HK-2 (cell line): Measurements from ENCODE around the gene GULP1.
"Not testable (repeated sequence)": the region's sequence is repeated elsewhere in the genome, so short reads cannot be mapped to it uniquely, and the experiment has no call there.

ENCODE experiments used
- DNase-seq: peaks from one replicate; pipeline ENCODE4 v3.0.0-alpha.2; 2018; ENCODE audit not compliant: unreplicated experiment

Gene GULP1

GRCh38 chr2:188601391-188601790, 309.7 kb downstream of the GULP1 start:
- no peak for DNase-seq

DNA sequence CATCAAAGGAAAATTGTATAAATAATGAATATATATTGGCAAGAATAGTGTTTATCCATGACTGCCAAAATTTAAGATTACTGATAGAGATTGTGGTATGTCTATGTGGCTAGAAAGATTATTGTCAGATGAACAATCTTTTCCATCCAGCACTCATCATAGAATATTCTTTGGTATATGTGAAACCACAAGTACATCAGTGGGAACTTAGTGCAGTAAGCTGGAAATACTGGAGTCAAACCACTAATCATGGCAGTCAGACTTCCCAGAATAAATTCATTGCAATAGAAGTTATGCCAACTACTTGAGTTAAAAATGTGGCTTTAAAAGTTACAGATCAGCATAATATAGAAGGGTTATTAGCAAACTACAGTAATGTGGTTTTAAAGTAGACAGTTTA, 310.3 kb downstream of the GULP1 start:
- DNase-seq = no peak

- DNase-seq = no peak
Measured at GRCh38 chr2:188604579-188604978, 312.9 kb downstream of the GULP1 start.

DNA sequence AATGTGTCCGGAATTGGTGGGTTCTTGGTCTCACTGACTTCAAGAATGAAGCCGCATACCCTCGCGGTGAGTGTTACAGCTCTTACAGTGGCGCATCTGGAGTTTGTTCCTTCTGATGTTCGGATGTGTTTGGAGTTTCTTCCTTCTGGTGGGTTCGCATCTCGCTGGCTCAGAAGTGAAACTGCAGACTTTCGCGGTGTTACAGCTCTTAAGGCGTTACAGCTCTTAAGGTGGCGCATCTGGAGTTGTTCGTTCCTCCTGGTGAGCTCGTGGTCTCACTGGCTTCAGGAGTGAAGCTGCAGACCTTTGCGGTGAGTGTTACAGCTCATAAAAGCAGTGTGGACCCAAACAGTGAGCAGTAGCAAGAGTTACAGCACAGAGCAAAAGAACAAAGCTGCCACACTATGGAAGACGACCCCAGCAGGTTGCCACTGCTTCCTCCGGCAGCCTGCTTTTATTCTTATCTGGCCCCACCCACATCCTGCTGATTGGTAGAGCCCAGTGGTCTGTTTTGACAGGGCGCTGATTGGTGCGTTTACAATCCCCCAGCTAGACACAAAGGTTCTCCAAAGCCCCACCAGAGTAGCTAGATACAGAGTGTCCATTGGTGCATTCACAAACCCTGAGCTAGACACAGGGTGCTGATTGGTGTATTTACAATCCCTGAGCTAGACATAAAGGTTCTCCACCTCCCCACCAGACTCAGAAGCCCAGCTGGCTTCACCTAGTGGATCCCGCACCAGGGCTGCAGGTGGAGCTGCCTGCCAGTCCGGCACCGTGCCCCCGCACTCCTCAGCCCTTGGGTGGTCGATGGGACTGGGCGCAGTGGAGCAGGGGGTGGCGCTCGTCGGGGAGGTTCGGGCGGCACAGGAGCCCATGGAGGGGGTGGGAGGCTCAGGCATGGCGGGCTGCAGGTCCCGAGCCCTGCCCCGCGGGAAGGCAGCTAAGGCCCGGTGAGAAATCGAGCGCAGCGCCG, 314.2 kb downstream of the GULP1 start:
- DNase-seq = not testable (repeated sequence)

GRCh38 chr2:188606596-188606995, 314.9 kb downstream of the GULP1 start:
- DNase-seq = not testable (repeated sequence)

- peak; percentile 11 for DNase-seq
Measured at GRCh38 chr2:188607501-188607900, 315.8 kb downstream of the GULP1 start.

- no peak for DNase-seq
Measured at GRCh38 chr2:188609321-188610049, 317.8 kb downstream of the GULP1 start.

- DNase-seq = no peak
Measured at GRCh38 chr2:188610050-188610444, 318.4 kb downstream of the GULP1 start.

DNA sequence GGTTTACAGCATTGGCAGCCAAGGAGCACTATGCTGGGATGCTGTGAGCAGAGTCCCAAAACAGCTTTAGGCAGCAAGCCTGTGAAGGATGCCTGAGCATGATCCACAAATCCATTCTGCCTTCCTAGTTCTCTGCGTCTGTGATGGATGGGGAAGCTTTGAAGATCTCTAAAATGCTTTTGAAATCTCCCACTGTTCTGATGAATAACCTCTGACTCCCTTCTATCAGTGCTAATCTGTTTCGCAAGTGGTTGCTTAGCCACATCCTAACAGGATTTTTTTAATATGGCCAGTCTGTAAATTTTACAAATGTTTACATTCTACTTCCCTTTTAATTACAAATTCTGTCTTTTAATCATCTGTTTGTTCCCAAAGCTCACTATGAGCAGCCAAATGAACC, 319.2 kb downstream of the GULP1 start:
- no peak for DNase-seq

DNA sequence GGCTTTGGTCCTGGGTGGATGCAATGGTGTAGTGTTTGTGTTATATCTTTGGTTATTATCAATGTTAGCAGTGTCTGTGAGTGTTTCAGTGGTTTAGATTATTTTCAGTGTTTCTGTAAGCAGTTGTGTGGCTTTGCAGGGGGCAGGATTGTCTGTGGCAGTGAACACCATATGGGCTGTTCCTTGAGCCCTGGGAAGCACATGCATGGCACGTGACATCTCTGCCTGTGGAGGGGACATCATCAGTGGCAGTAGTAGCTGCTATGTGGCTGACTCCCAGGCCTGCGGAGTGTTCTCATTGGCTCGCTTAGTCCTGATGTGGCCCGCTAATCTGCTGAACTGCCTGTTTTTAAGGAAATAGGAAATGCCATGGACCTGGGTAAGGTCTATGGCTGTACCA, 327.5 kb downstream of the GULP1 start:
- no peak for DNase-seq

GRCh38 chr2:188620916-188621315, 329.2 kb downstream of the GULP1 start:
- DNase-seq = no peak

- no peak for DNase-seq
Measured at GRCh38 chr2:188622601-188623260, 331.1 kb downstream of the GULP1 start.

GRCh38 chr2:188623995-188624643, 332.4 kb downstream of the GULP1 start:
- DNase-seq = no peak

DNA sequence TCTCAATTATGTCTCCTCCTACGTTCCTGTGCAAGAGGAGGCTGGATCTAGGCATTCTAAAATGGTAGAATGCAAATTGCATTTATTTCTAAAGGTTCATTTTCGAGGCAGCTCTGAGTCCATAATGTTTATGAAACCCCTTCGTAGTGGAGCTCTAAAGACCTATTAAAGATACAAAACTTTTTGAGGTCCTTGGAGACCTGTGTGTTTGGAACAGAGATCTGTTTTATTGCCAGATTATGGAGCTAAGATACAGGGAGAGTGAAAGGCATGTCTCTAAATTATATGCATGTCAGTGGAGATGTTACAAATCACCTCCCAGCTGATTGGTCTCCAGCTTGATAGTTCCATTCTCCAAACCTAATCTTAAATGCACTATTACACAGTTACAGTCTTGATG, 335.8 kb downstream of the GULP1 start:
- DNase-seq = no peak

DNA sequence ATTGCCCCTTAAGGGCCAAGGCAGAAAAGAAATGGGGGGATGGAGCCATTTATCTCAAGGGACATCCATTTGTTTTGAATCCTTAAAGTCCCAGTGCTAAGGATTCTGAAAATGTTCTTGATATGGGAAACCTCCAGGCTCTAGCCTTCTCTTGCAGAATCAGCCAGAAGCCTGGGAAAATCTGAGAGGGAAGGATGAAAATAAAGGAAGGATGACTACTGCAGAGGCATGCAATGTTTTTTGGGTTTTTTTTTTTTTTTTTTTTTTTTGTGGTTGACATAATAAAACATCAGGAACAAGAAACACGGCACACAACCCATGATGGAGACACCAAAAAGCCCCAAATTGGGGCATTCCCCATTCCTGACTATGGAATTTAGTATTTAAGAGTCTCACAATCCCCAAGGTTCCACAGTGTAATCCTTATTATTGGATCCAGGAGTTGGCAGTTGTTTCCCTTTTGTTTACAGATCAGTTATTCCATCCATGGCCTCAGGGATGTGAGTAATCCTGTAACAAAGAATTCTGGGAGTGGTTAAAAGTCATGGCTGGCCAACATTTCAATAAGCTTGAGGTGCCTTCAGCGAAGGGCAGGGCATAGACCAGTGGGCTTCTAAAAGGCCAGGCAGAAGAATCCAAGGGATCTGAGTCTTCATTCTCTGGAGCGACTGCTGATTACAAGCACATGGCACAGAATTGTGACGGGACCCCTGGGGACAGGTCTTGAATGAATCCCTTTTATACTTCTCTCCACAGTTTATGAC, 337.5 kb downstream of the GULP1 start:
- DNase-seq = no peak

DNA sequence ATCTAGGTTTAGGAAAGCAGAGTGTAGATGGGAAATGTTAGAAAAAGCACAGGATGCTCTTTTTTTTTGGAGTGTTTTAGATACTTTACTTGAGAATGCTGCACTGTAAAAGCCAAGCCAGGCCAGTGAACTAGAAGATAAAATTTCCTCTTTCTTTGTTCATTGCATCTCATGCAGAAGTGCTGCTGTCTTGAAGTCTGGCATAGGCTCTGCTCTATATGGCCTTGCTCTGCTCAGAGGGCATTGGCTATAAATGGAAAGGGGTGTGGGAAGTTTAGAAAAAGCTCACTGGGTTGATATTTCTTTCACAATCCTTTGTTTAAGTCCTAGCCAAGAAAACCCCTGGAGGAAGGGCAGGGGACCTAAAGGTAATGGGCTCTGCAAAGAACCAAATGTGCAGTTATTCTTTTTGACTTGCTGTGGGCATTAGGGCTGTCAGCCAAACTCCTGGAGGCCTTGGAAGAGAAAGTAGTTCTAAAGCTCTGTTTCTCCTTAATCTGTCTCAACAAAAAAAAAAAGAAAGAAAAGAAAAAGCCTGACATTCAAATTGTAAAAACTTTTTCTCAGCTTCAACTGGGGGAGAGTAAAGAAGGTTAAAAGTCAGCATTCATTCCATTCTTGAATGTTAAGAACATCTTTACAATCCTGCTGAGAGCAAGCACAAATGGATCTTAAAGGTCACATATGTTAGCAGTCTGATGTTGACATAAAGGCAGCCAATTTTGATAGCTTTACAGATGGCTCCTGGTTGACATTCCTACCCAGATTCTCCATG, 338.3 kb downstream of the GULP1 start:
- no peak for DNase-seq

DNA sequence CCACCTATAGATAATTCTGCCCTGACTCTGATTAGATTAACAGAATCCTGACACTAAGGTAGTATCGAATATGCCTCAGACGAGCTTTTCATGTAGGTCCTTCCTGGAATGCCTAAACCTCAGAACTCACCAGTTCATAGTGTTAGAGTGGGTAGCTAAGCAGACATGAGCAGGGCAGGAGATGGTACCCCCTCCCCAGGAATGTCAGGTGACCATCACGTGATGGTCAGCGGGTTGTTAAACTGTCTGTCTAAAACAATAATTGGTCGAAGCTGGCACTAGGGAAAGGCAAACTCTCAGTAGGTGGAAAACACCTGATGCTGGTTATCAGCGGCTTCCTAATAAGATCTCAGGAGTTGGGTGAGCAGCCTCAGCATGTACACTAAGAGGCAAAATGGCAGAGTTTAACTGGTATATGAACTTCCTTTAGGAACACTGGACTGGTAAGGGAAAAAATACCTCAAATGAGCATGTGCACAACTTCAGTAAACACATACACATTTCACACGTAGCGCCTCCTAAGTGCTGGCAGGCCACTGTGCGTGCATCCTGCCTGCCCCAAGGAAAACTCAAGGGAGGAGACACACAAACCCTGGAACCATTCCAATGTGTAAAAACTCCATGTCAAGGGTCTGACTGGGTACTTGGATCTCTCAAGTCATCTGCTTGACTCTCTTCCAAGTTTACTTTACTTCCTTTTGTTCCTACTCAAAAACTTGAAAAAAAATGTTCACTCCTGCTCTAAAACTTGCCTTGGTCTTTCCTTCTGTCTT, 339.5 kb downstream of the GULP1 start:
- DNase-seq = no peak

DNA sequence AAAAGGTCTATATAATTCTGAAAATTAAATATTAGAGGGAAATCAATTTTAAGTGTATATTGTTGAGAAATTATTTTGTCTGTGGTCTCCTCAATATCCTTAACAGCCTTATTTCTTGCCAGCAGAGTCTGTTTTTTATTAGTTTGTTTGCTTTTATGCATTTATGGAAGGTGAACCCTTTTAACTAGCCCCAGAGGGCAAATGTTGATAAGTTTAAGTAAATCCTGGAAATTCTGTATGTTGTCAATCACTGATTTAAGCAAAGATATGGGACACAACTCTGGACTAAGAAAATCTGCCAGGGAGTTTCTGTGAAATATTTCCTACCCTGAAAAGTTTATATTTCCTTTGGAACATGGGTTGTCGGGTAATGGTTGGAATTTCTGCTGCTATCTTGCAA, 343.0 kb downstream of the GULP1 start:
- DNase-seq = no peak
